Measurements from ENCODE around the gene KDM8. TPM values are rescaled to one million over a fixed set of nuclear protein-coding genes. Genes with fewer than 3 reads are reported as not detected.

Gene KDM8
- total and polyA plus RNA-seq, 4 donors = 2.6 to 7.0 (median 4.7) TPM

- Histone ChIP-seq H3K27ac (ENCODE audit: low read depth in 1 of 2, low read length in 1 of 2) (no peak overlapping the region), H3K27me3 (ENCODE audit: control insufficient read depth in 3 of 3, insufficient read depth in 3 of 3, low read length in 2 of 3) (no peaks in the 10 kb centered on the region), H3K9me3 (ENCODE audit: control insufficient read depth in 4 of 4, insufficient read depth in 3 of 4, low read length in 3 of 4) (no peaks in the 10 kb centered on the region), H3K4me1 (ENCODE audit: control insufficient read depth in 5 of 5, insufficient read depth in 5 of 5, low read length in 5 of 5) (peaks cover 0 to 5% (median 0%) of the 10 kb centered on the region in 5 donors), H3K4me3 (no peak overlapping the region), H3K9ac (ENCODE audit: insufficient read depth in 1 of 2, low read length in 2 of 2) (no peak overlapping the region), H3K36me3 (ENCODE audit: control insufficient read depth in 4 of 4, insufficient read depth in 4 of 4, low read length in 4 of 4) (no peaks in the 10 kb centered on the region)
- no peak for TF ChIP-seq CTCF (IDR thresholded peaks at IDR 0.05; ENCODE audit: control extremely low read depth, extremely low read depth)
- DNase-seq = no peak
- no peak for ATAC-seq (ENCODE audit: insufficient read depth, low FRiP score)
- 90 to 93% methylated on average over 8 of the region's 8 CpGs for WGBS, 2 donors
Measured at GRCh38 chr16:27175888-27176287, 27.4 kb upstream of the KDM8 start.

- Histone ChIP-seq H3K27me3 (ENCODE audit: control insufficient read depth in 3 of 3, insufficient read depth in 3 of 3, low read length in 2 of 3) (no peaks in the 10 kb centered on the region), H3K9ac (ENCODE audit: insufficient read depth in 1 of 2, low read length in 2 of 2) (no peak overlapping the region), H3K36me3 (ENCODE audit: control insufficient read depth in 4 of 4, insufficient read depth in 4 of 4, low read length in 4 of 4) (no peaks in the 10 kb centered on the region), H3K9me3 (ENCODE audit: control insufficient read depth in 4 of 4, insufficient read depth in 3 of 4, low read length in 3 of 4) (peaks cover 0 to 2% (median 0%) of the 10 kb centered on the region in 4 donors), H3K27ac (ENCODE audit: low read depth in 1 of 2, low read length in 1 of 2) (no peak overlapping the region), H3K4me1 (ENCODE audit: control insufficient read depth in 5 of 5, insufficient read depth in 5 of 5, low read length in 5 of 5) (peaks cover 0 to 5% (median 0%) of the 10 kb centered on the region in 5 donors), H3K4me3 (no peak overlapping the region)
- ATAC-seq (ENCODE audit: insufficient read depth, low FRiP score) (no peak), DNase-seq (no peak)
- WGBS, 2 donors = 84 to 93% methylated on average over 13 of the region's 13 CpGs
- no peak for TF ChIP-seq CTCF (IDR thresholded peaks at IDR 0.05; ENCODE audit: control extremely low read depth, extremely low read depth)
Measured at GRCh38 chr16:27177031-27177774, 26.1 kb upstream of the KDM8 start.

- no peaks in the 10 kb centered on the region for H3K27me3 ChIP-seq (ENCODE audit: control insufficient read depth in 3 of 3, insufficient read depth in 3 of 3, low read length in 2 of 3)
- no peak overlapping the region for H3K9ac ChIP-seq (ENCODE audit: insufficient read depth in 1 of 2, low read length in 2 of 2)
- peak; percentile 98 for TF ChIP-seq CTCF (IDR thresholded peaks at IDR 0.05; ENCODE audit: control extremely low read depth, extremely low read depth)
- ATAC-seq (ENCODE audit: insufficient read depth, low FRiP score) (peak; percentile 88), DNase-seq (peak; percentile 77 to 84 (median 83))
- H3K4me3 ChIP-seq = no peak overlapping the region
- WGBS, 2 donors = 22 to 26% methylated on average over 13 of the region's 13 CpGs
- no peak overlapping the region for H3K27ac ChIP-seq (ENCODE audit: low read depth in 1 of 2, low read length in 1 of 2)
- peaks cover 0 to 2% (median 0%) of the 10 kb centered on the region in 4 donors for H3K9me3 ChIP-seq (ENCODE audit: control insufficient read depth in 4 of 4, insufficient read depth in 3 of 4, low read length in 3 of 4)
- H3K4me1 ChIP-seq (ENCODE audit: control insufficient read depth in 5 of 5, insufficient read depth in 5 of 5, low read length in 5 of 5) = peaks cover 0 to 5% (median 0%) of the 10 kb centered on the region in 5 donors
- no peaks in the 10 kb centered on the region for H3K36me3 ChIP-seq (ENCODE audit: control insufficient read depth in 4 of 4, insufficient read depth in 4 of 4, low read length in 4 of 4)
Measured at GRCh38 chr16:27179500-27180072, 23.7 kb upstream of the KDM8 start.
